ENCODE measurements around the gene GMNC. TPM values are rescaled to one million over a fixed set of nuclear protein-coding genes. Genes with fewer than 3 reads are reported as not detected.
"Not testable (repeated sequence)": the region's sequence is repeated elsewhere in the genome, so short reads cannot be mapped to it uniquely, and the experiment has no call there.

The GMNC gene
- total RNA-seq, 4 donors from 2014 or later = not detected

- DNase-seq (ENCODE audit: low spot score in 2 of 2) = no peak
- intact Hi-C loops (cut with DNase I; ENCODE audit: low total_unique reads) = no loop called here
- 41 to 44% methylated on average over 4 of the region's 4 CpGs for WGBS, 2 donors
- no peak overlapping the region for H3K4me3 ChIP-seq (ENCODE audit: low read depth, poor library complexity, severe bottlenecking)
- TF ChIP-seq CTCF (IDR thresholded peaks at IDR 0.05) (no peak), POLR2A (IDR thresholded peaks at IDR 0.05) (no peak)
Observed at GRCh38 chr3:190892395-190892902, 30.0 kb upstream of the GMNC start.

- WGBS, 2 donors = 60 to 62% methylated on average over 5 of the region's 5 CpGs
- no peak for DNase-seq (ENCODE audit: low spot score in 2 of 2)
- intact Hi-C loops (cut with DNase I; ENCODE audit: low total_unique reads) = loop anchor here (10.0 kb wide), 1 partner anchor 168 kb away; no protein-coding TSS in a partner anchor
- no peak overlapping the region for H3K4me3 ChIP-seq (ENCODE audit: low read depth, poor library complexity, severe bottlenecking)
- TF ChIP-seq CTCF (IDR thresholded peaks at IDR 0.05) (no peak), POLR2A (IDR thresholded peaks at IDR 0.05) (no peak)
Observed at GRCh38 chr3:190886945-190887344, 24.5 kb upstream of the GMNC start.

GRCh38 chr3:190883973-190884832 is 21.7 kb upstream of the GMNC start:
- peak in 1 of 2 donors; percentile 28 for DNase-seq (ENCODE audit: low spot score in 2 of 2)
- WGBS, 2 donors = 30 to 32% methylated on average over 7 of the region's 7 CpGs
- TF ChIP-seq POLR2A (IDR thresholded peaks at IDR 0.05) = no peak
- TF ChIP-seq CTCF (IDR thresholded peaks at IDR 0.05) = no peak
- H3K4me3 ChIP-seq (ENCODE audit: low read depth, poor library complexity, severe bottlenecking) = no peak overlapping the region
- intact Hi-C loops (cut with DNase I; ENCODE audit: low total_unique reads) = loop anchor here (10.0 kb wide), 1 partner anchor 171 kb away; no protein-coding TSS in a partner anchor

GRCh38 chr3:190883141-190883540 is 20.6 kb upstream of the GMNC start:
- 76% methylated on average over 3 of the region's 3 CpGs for WGBS, 2 donors
- intact Hi-C loops (cut with DNase I; ENCODE audit: low total_unique reads) = loop anchor here (10.0 kb wide), 1 partner anchor 172 kb away; no protein-coding TSS in a partner anchor

DNA sequence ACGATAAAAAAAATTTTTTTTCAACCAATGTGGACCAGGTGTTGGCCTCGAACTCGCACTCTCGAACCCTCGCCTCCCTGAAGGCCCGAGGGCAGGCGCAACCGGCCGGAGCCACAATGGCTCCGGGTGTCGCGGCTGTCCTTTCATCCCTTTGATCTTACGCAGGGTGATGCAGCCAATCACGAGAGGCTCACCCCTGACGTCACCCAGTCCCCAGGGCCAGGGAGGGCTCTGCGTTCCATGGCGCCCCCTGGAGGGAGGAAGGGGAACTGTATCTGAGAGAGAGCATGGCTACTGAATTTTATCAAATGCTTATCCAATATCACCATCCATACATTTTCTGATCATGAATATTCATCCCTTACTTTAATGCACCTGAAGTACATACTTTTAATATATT is 15.4 kb upstream of the GMNC start:
- no peak overlapping the region for H3K4me3 ChIP-seq (ENCODE audit: low read depth, poor library complexity, severe bottlenecking)
- intact Hi-C loops (cut with DNase I; ENCODE audit: low total_unique reads) = no loop called here
- WGBS, 2 donors = 81 to 85% methylated on average over 17 of the region's 17 CpGs
- TF ChIP-seq CTCF (IDR thresholded peaks at IDR 0.05) (no peak), POLR2A (IDR thresholded peaks at IDR 0.05) (no peak)
- DNase-seq (ENCODE audit: low spot score in 2 of 2) = no peak

More at GRCh38 chr3:190883141-190883540, 20.6 kb upstream of the GMNC start:
- no peak overlapping the region for H3K4me3 ChIP-seq (ENCODE audit: low read depth, poor library complexity, severe bottlenecking)
- TF ChIP-seq POLR2A (IDR thresholded peaks at IDR 0.05) (no peak), CTCF (IDR thresholded peaks at IDR 0.05) (no peak)
- no peak for DNase-seq (ENCODE audit: low spot score in 2 of 2)

- DNase-seq (ENCODE audit: low spot score in 2 of 2); intact Hi-C loops (cut with DNase I; ENCODE audit: low total_unique reads); H3K4me3 ChIP-seq (ENCODE audit: low read depth, poor library complexity, severe bottlenecking): not testable (repeated sequence)
- WGBS, 2 donors = 90 to 93% methylated on average over 4 to 7 of the region's 7 CpGs
Observed at GRCh38 chr3:190876433-190876832, 13.9 kb upstream of the GMNC start.

DNA sequence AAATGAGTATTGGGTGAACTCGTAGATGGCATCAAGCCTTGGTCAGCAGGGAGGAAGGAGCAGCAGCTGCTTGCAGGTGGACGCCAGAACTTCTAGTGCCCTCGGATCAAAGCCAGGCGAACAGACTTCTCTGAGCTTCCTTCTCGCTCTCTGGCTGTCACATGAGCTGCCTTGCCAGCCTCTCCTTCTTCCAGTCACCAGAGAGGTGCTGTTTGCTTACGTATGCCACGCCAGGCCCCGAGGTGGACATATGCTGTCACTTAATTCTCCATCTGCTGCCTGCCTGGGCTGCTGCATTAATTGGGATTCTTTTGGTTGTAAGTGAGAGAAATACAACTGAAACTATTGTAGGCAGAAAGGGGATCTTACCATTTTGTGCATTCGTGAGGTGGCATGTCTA is 12.6 kb upstream of the GMNC start:
- 80 to 88% methylated on average over 5 to 9 of the region's 9 CpGs for WGBS, 2 donors
- H3K4me3 ChIP-seq (ENCODE audit: low read depth, poor library complexity, severe bottlenecking); intact Hi-C loops (cut with DNase I; ENCODE audit: low total_unique reads); DNase-seq (ENCODE audit: low spot score in 2 of 2): not testable (repeated sequence)

Measured in lower leg skin (tissue), 4 donors.